ENCODE results near the gene EMP1. TPM values are rescaled to one million over a fixed set of nuclear protein-coding genes. Genes with fewer than 3 reads are reported as not detected.
A peak's percentile ranks its signal among the peaks of the same experiment; 100 is the strongest.

The EMP1 gene
- total RNA-seq, 1 experiment from 2014 or later, result 0.63 TPM

DNA sequence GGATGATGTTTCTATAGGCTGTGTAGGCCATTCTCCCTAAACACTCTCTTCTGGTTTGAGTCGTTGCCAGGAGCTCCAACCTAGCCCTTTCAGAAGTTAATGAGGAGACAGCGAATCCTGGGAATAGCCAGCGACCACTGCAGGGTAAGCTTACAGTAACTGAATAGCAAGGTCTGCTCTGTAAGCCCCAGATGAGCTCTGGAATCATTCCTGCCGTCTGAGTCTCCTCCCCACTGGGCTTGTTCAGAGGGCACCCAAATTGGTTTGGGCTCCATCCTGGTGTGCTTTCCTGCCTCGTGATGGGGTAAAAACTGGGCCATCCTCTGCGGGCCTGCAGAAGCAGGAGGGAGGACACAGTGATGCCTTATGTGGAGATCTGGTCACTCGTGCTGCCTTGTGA is 43.3 kb upstream of the EMP1 start:
- no peak overlapping the region for H4K91ac ChIP-seq (ENCODE audit: insufficient read length, low read depth, low read length)
- H2AFZ ChIP-seq (ENCODE audit: low read length), result no peak overlapping the region
- Mint-ChIP-seq H3K4me3 (no peak overlapping the region), H3K9me3 (no peaks in the 10 kb centered on the region; a peak in 1 of 5 replicates), H3K4me1 (peaks cover 23 to 28% of the 10 kb centered on the region in 2 experiments), H3K36me3 (ENCODE audit: insufficient read depth in 1 of 3, low read depth in 3 of 3) (peaks cover 0 to 4% (median 0%) of the 10 kb centered on the region in 3 experiments; a peak in 2 of 7 replicates), H3K27ac (peak overlapping the region in 1 of 3 experiments; percentile 20; a peak in 1 of 7 replicates), H3K27me3 (ENCODE audit: low read depth) (no peaks in the 10 kb centered on the region; the same call in 1 of the 2 replicates)
- H3K9ac ChIP-seq (ENCODE audit: extremely low read depth, insufficient read length, low read length), result no peak overlapping the region
- no peak overlapping the region for H3K27ac ChIP-seq (ENCODE audit: insufficient read length, low read depth, low read length)
- H4K5ac ChIP-seq (ENCODE audit: insufficient read length, low read depth, low read length), result no peak overlapping the region
- H3K4ac ChIP-seq (ENCODE audit: low read depth, low read length), result no peak overlapping the region
- H2BK5ac ChIP-seq (ENCODE audit: insufficient read length, low read length), result no peak overlapping the region
- no peak overlapping the region for H2AK5ac ChIP-seq (ENCODE audit: insufficient read length, low read length)
- no peaks in the 10 kb centered on the region for H4K20me1 ChIP-seq (ENCODE audit: control insufficient read depth, insufficient read depth, insufficient read length)
- no peak overlapping the region for H4K8ac ChIP-seq (replicated peaks; ENCODE audit: insufficient read length, low read depth, low read length)
- H3K79me1 ChIP-seq (ENCODE audit: insufficient read depth, low read depth, low read length, poor library complexity, severe bottlenecking), result no peaks in the 10 kb centered on the region
- H2BK15ac ChIP-seq (ENCODE audit: low read depth, low read length), result no peak overlapping the region
- H3K4me2 ChIP-seq (ENCODE audit: insufficient read depth, insufficient read length, low read length), result no peak overlapping the region
- no CpG with 5 or more reads among the region's 7 CpGs for WGBS (ENCODE audit: extremely low coverage, insufficient read length, low lambda C conversion rate)
- H3K18ac ChIP-seq (ENCODE audit: insufficient read length, low read depth, low read length), result peak overlapping the region; percentile 67
- H3K23me2 ChIP-seq (ENCODE audit: insufficient read length, low read depth, low read length, poor library complexity, severe bottlenecking), result no peaks in the 10 kb centered on the region
- no peak overlapping the region for H2BK12ac ChIP-seq (ENCODE audit: insufficient read length, low read depth, low read length)
- no peak overlapping the region for H3K56ac ChIP-seq (ENCODE audit: insufficient read length, low read depth, low read length)
- H3T11ph ChIP-seq (ENCODE audit: low read length), result no peak overlapping the region
- no peak overlapping the region for H2BK20ac ChIP-seq (ENCODE audit: low read depth, low read length, poor library complexity, severe bottlenecking)
- H3K14ac ChIP-seq (ENCODE audit: insufficient read depth, low read length), result no peak overlapping the region
- no peaks in the 10 kb centered on the region for H3K27me3 ChIP-seq (ENCODE audit: insufficient read depth, low read length)
- peaks cover 3% of the 10 kb centered on the region for H3K4me1 ChIP-seq (ENCODE audit: insufficient read depth, low read length)
- H3K79me2 ChIP-seq (ENCODE audit: insufficient read depth, low read length), result no peaks in the 10 kb centered on the region
- no peak for DNase-seq
- TF ChIP-seq, protein P1, sequence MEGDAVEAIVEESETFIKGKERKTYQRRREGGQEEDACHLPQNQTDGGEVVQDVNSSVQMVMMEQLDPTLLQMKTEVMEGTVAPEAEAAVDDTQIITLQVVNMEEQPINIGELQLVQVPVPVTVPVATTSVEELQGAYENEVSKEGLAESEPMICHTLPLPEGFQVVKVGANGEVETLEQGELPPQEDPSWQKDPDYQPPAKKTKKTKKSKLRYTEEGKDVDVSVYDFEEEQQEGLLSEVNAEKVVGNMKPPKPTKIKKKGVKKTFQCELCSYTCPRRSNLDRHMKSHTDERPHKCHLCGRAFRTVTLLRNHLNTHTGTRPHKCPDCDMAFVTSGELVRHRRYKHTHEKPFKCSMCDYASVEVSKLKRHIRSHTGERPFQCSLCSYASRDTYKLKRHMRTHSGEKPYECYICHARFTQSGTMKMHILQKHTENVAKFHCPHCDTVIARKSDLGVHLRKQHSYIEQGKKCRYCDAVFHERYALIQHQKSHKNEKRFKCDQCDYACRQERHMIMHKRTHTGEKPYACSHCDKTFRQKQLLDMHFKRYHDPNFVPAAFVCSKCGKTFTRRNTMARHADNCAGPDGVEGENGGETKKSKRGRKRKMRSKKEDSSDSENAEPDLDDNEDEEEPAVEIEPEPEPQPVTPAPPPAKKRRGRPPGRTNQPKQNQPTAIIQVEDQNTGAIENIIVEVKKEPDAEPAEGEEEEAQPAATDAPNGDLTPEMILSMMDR (conservative IDR thresholded peaks at IDR 0.05), result no peak
- H2BK120ac ChIP-seq (ENCODE audit: low read depth, low read length, poor library complexity, severe bottlenecking), result no peak overlapping the region
- H3K23ac ChIP-seq (ENCODE audit: insufficient read length, low read depth, low read length), result no peak overlapping the region
- no peaks in the 10 kb centered on the region for H3K9me3 ChIP-seq (ENCODE audit: control insufficient read depth, low read depth, low read length)

Data from H9 (cell line).